Measurements from ENCODE around the gene NDRG4.

DNA sequence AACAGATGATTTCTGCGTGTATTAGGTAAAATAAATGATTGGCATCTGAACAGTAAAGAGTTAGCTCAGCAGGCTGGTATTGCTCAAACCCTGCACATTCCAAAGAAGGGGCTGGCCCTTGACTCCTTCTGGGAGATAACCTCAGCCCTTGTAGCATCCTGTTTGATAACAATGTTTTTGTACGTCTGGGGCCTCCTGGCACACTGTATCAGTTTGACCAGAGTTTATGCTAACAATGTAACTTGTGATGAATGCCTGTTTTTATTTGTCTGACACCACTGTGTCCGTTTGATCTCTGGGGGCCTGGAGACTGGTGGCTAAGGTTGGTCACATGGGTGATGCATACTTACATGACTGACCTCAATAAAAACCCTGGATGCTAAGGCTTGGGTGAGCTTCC, 43.8 kb upstream of the NDRG4 start:
- TF ChIP-seq POLR2A (IDR thresholded peaks at IDR 0.05; ENCODE audit: low read depth, low read length) (no peak), POLR2AphosphoS5 (IDR thresholded peaks at IDR 0.05; ENCODE audit: low read depth, low read length) (no peak), SPI1 (IDR thresholded peaks at IDR 0.05; ENCODE audit: low read depth, low read length) (no peak), TAF1 (IDR thresholded peaks at IDR 0.05; ENCODE audit: low read depth, low read length) (no peak), POU2F2 (IDR thresholded peaks at IDR 0.05; ENCODE audit: low read depth, low read length) (no peak)
